NCI-H1694 (cell line): ENCODE results near the gene TBX19.

Experiments used
- DNase-seq: peaks from one replicate; lab custom pipeline; 2025; lab: John Stamatoyannopoulos, UW

The TBX19 gene

GRCh38 chr1:168320800-168321450, 40.2 kb downstream of the TBX19 start:
- no peak for DNase-seq

- peak; percentile 25 for DNase-seq
Observed at GRCh38 chr1:168321945-168322344, 41.3 kb downstream of the TBX19 start.

GRCh38 chr1:168324745-168325425, 44.2 kb downstream of the TBX19 start:
- no peak for DNase-seq

GRCh38 chr1:168328731-168329364, 48.2 kb downstream of the TBX19 start:
- no peak for DNase-seq

- no peak for DNase-seq
Observed at GRCh38 chr1:168330285-168330684, 49.6 kb downstream of the TBX19 start.

GRCh38 chr1:168331569-168331968, 50.9 kb downstream of the TBX19 start:
- no peak for DNase-seq

GRCh38 chr1:168333562-168334276, 53.0 kb downstream of the TBX19 start:
- DNase-seq, result no peak

- no peak for DNase-seq
Observed at GRCh38 chr1:168335500-168335899, 54.8 kb downstream of the TBX19 start.

GRCh38 chr1:168338589-168339503, 58.2 kb downstream of the TBX19 start:
- no peak for DNase-seq

GRCh38 chr1:168340781-168341482, 60.3 kb downstream of the TBX19 start:
- no peak for DNase-seq

- DNase-seq, result no peak
Observed at GRCh38 chr1:168341483-168341975, 60.9 kb downstream of the TBX19 start.

- peak; percentile 81 for DNase-seq
Observed at GRCh38 chr1:168342572-168343280, 62.0 kb downstream of the TBX19 start.

GRCh38 chr1:168343566-168343965, 62.9 kb downstream of the TBX19 start:
- DNase-seq, result no peak

GRCh38 chr1:168344517-168344916, 63.8 kb downstream of the TBX19 start:
- DNase-seq, result no peak

GRCh38 chr1:168345939-168346338, 65.3 kb downstream of the TBX19 start:
- no peak for DNase-seq

GRCh38 chr1:168347630-168348029, 67.0 kb downstream of the TBX19 start:
- no peak for DNase-seq

- no peak for DNase-seq
Observed at GRCh38 chr1:168348146-168348709, 67.6 kb downstream of the TBX19 start.

- peak; percentile 19 for DNase-seq
Observed at GRCh38 chr1:168354335-168355269, 73.9 kb downstream of the TBX19 start.
